ENCODE data around the gene NEUROG1. TPM values are rescaled to one million over a fixed set of nuclear protein-coding genes. Genes with fewer than 3 reads are reported as not detected.

Gene NEUROG1
- polyA plus RNA-seq, 3 donors, result not detected

GRCh38 chr5:135571066-135571609 lies 35.4 kb upstream of the NEUROG1 start:
- H3K4me1 Mint-ChIP-seq, result peaks cover 9% of the 10 kb centered on the region
- H3K4me1 ChIP-seq (ENCODE audit: control insufficient read depth in 1 of 2, insufficient read depth in 2 of 2, low read length in 2 of 2), result no peaks in the 10 kb centered on the region
- peaks cover 11 to 20% (median 17%) of the 10 kb centered on the region in 3 donors for H3K27me3 Mint-ChIP-seq (ENCODE audit: low read depth in 3 of 3)
- intact Hi-C loops (cut with micrococcal nuclease), result no loop called here
- no peak overlapping the region for H3K27ac Mint-ChIP-seq
- no peaks in the 10 kb centered on the region for H3K9me3 ChIP-seq (replicated peaks in 1 of 2; ENCODE audit: control insufficient read depth in 1 of 2, insufficient read depth in 1 of 2, low read length in 2 of 2)
- H3K9me3 Mint-ChIP-seq, result peaks cover 0 to 2% (median 0%) of the 10 kb centered on the region in 7 donors
- WGBS (ENCODE audit: insufficient coverage), result 84% methylated on average over 8 of the region's 10 CpGs
- no peaks in the 10 kb centered on the region for H3K36me3 Mint-ChIP-seq
- H3K4me3 ChIP-seq (replicated peaks in 1 of 3; ENCODE audit: low read depth in 2 of 3, low read length in 3 of 3), result no peak overlapping the region
- H3K36me3 ChIP-seq (replicated peaks in 1 of 2; ENCODE audit: control insufficient read depth in 1 of 2, insufficient read depth in 2 of 2, low read length in 2 of 2), result no peaks in the 10 kb centered on the region
- no peak overlapping the region for H3K4me3 Mint-ChIP-seq
- H3K9ac ChIP-seq (ENCODE audit: insufficient read depth, low read length, poor library complexity, severe bottlenecking), result no peak overlapping the region
- H2AFZ ChIP-seq (ENCODE audit: insufficient read depth, low read depth, low read length, poor library complexity, severe bottlenecking), result no peak overlapping the region
- H3K27me3 ChIP-seq (ENCODE audit: control insufficient read depth in 2 of 2, insufficient read depth in 2 of 2, low read length in 2 of 2), result peaks cover 1 to 7% of the 10 kb centered on the region in 2 donors
- DNase-seq, result no peak
- H4K20me1 ChIP-seq (ENCODE audit: insufficient read depth, low read length), result no peaks in the 10 kb centered on the region
- H3K79me2 ChIP-seq (ENCODE audit: insufficient read depth, low read length), result no peaks in the 10 kb centered on the region
- H3K27ac ChIP-seq (ENCODE audit: low read depth in 1 of 2, low read length in 2 of 2), result no peak overlapping the region
- no peak for TF ChIP-seq CTCF (IDR thresholded peaks at IDR 0.05)
- no peak overlapping the region for H3K4me2 ChIP-seq (replicated peaks; ENCODE audit: extremely low read depth, low read length, poor library complexity, severe bottlenecking)

- Mint-ChIP-seq H3K4me3 (no peak overlapping the region), H3K27me3 (ENCODE audit: low read depth in 3 of 3) (peaks cover 11 to 17% (median 11%) of the 10 kb centered on the region in 3 donors), H3K9me3 (no peaks in the 10 kb centered on the region), H3K36me3 (no peaks in the 10 kb centered on the region), H3K4me1 (peaks cover 9% of the 10 kb centered on the region), H3K27ac (peak overlapping the region in 1 of 7 donors; percentile 57)
- Histone ChIP-seq H3K9ac (ENCODE audit: insufficient read depth, low read length, poor library complexity, severe bottlenecking) (no peak overlapping the region), H3K27me3 (ENCODE audit: control insufficient read depth in 2 of 2, insufficient read depth in 2 of 2, low read length in 2 of 2) (peaks cover 0 to 5% of the 10 kb centered on the region in 2 donors), H4K20me1 (ENCODE audit: insufficient read depth, low read length) (no peaks in the 10 kb centered on the region), H3K36me3 (replicated peaks in 1 of 2; ENCODE audit: control insufficient read depth in 1 of 2, insufficient read depth in 2 of 2, low read length in 2 of 2) (no peaks in the 10 kb centered on the region), H3K4me2 (replicated peaks; ENCODE audit: extremely low read depth, low read length, poor library complexity, severe bottlenecking) (no peak overlapping the region), H3K9me3 (replicated peaks in 1 of 2; ENCODE audit: control insufficient read depth in 1 of 2, insufficient read depth in 1 of 2, low read length in 2 of 2) (no peaks in the 10 kb centered on the region), H3K4me1 (ENCODE audit: control insufficient read depth in 1 of 2, insufficient read depth in 2 of 2, low read length in 2 of 2) (no peaks in the 10 kb centered on the region), H2AFZ (ENCODE audit: insufficient read depth, low read depth, low read length, poor library complexity, severe bottlenecking) (no peak overlapping the region), H3K79me2 (ENCODE audit: insufficient read depth, low read length) (no peaks in the 10 kb centered on the region), H3K27ac (ENCODE audit: low read depth in 1 of 2, low read length in 2 of 2) (no peak overlapping the region), H3K4me3 (replicated peaks in 1 of 3; ENCODE audit: low read depth in 2 of 3, low read length in 3 of 3) (no peak overlapping the region)
- no peak for DNase-seq
- TF ChIP-seq CTCF (IDR thresholded peaks at IDR 0.05), result no peak
- intact Hi-C loops (cut with micrococcal nuclease), result no loop called here
- no CpG with 5 or more reads among the region's 3 CpGs for WGBS (ENCODE audit: insufficient coverage)
Measured at GRCh38 chr5:135570453-135570764, 34.6 kb upstream of the NEUROG1 start.
